Upper lobe of left lung (tissue), 6 donors: ENCODE measurements around the gene SEMA6C. TPM values are rescaled to one million over a fixed set of nuclear protein-coding genes. Genes with fewer than 3 reads are reported as not detected.
A peak's percentile ranks its signal among the peaks of the same experiment; 100 is the strongest.

Source experiments
- ATAC-seq, 2 donors: fragments of 200-7000 bp; cut with Tn5 transposase; one replicate each; pipeline ENCODE4 v1.9.1; 2022; ENCODE audit warnings: mild to moderate bottlenecking in 2 of 2, moderate library complexity in 2 of 2; ENCODE audit not compliant: low FRiP score in 2 of 2
- DNase-seq, 2 donors: peaks; one replicate each; pipeline ENCODE4 v3.0.0-alpha.2; 2019 to 2020
- H3K27ac ChIP-seq, 4 donors: fragments of 200-600 bp; sonication (generic); one replicate each; pipeline ENCODE4 v1.5.1; 2016 to 2019
- H3K27me3 ChIP-seq, 4 donors: fragments of 200-600 bp; sonication (generic); one replicate each; pipeline ENCODE4 v1.5.1; 2017 to 2019
- H3K36me3 ChIP-seq, 4 donors: fragments of 200-600 bp; sonication (generic); one replicate each; pipeline ENCODE4 v1.5.1; 2016 to 2019
- H3K4me1 ChIP-seq, 4 donors: fragments of 200-600 bp; sonication (generic); one replicate each; pipeline ENCODE4 v1.5.1; 2018 to 2019
- H3K4me3 ChIP-seq, 4 donors: fragments of 200-600 bp; sonication (generic); one replicate each; pipeline ENCODE4 v1.5.1; 2017 to 2019; ENCODE audit warnings: mild to moderate bottlenecking in 2 of 4, moderate library complexity in 1 of 4
- H3K9me3 ChIP-seq, 4 donors: fragments of 200-600 bp; sonication (generic); one replicate each; pipeline ENCODE4 v1.5.1; 2018 to 2019
- EP300 ChIP-seq, 4 donors: sonication (generic); formaldehyde crosslinking; IDR thresholded peaks; one replicate each; pipeline ENCODE4 v1.5.1; 2017; ENCODE audit warnings: antibody characterized with exemption in 4 of 4, control low read depth in 2 of 4
- POLR2A ChIP-seq, 4 donors: fragments of 450-650 bp; IDR thresholded peaks; one replicate each; pipeline ENCODE4 v1.5.1; 2016 to 2017; ENCODE audit warnings: antibody characterized with exemption in 4 of 4, mild to moderate bottlenecking in 2 of 4
- POLR2AphosphoS5 ChIP-seq, 2 donors: sonication (generic); formaldehyde crosslinking; IDR thresholded peaks; one replicate each; pipeline ENCODE4 v1.5.1; 2017; ENCODE audit warnings: antibody characterized with exemption in 2 of 2
- WGBS, 2 donors: methylation state at CpG; one replicate each; pipeline ENCODE4 v1.1.5; 2017 to 2018; 5-methylcytosine and 5-hydroxymethylcytosine counted together
- total RNA-seq, 6 donors: library from RNA; depleted of rRNA in 4 of 6; stranded (reverse); fragments of >200 nt in 4 of 6; gene quantifications; one replicate each; pipeline versions ENCODE4 v1.1.0 to v1.2.1, GENCODE V29; 2016 to 2021
- TF ChIP-seq, protein P1 (sequence below), 6 experiments: fragments of 450-650 bp in 4 of 6; fragments of 200-600 bp in 2 of 6; sonication (generic) in 2 of 6; IDR thresholded peaks; one replicate each; pipeline ENCODE4 v1.5.1; 2016 to 2019; ENCODE audit warnings: antibody characterized with exemption in 6 of 6
- donor health status: DM: no; HTN: no; CAD: no; lungs with moderate emphysema.
- donor health status: DM: no; HTN: yes; CAD: no; lungs with severe emphysema.

The SEMA6C gene
- total RNA-seq, 6 donors from 2014 or later, result 2.1 to 13.6 (median 5.8) TPM

GRCh38 chr1:151164732-151165280 is 18.4 kb upstream of the SEMA6C start:
- Histone ChIP-seq H3K27me3 (no peaks in the 10 kb centered on the region), H3K36me3 (peaks cover 6 to 43% (median 29%) of the 10 kb centered on the region in 4 donors), H3K4me1 (peaks cover 18 to 35% (median 24%) of the 10 kb centered on the region in 4 donors), H3K9me3 (no peaks in the 10 kb centered on the region), H3K27ac (peak overlapping the region; percentile 65 to 87 (median 84)), H3K4me3 (peak overlapping the region; percentile 49 to 72 (median 68))
- TF ChIP-seq, protein P1, sequence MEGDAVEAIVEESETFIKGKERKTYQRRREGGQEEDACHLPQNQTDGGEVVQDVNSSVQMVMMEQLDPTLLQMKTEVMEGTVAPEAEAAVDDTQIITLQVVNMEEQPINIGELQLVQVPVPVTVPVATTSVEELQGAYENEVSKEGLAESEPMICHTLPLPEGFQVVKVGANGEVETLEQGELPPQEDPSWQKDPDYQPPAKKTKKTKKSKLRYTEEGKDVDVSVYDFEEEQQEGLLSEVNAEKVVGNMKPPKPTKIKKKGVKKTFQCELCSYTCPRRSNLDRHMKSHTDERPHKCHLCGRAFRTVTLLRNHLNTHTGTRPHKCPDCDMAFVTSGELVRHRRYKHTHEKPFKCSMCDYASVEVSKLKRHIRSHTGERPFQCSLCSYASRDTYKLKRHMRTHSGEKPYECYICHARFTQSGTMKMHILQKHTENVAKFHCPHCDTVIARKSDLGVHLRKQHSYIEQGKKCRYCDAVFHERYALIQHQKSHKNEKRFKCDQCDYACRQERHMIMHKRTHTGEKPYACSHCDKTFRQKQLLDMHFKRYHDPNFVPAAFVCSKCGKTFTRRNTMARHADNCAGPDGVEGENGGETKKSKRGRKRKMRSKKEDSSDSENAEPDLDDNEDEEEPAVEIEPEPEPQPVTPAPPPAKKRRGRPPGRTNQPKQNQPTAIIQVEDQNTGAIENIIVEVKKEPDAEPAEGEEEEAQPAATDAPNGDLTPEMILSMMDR (IDR thresholded peaks at IDR 0.05), result no peak
- TF ChIP-seq EP300 (IDR thresholded peaks at IDR 0.05), result no peak
- no peak for TF ChIP-seq POLR2AphosphoS5 (IDR thresholded peaks at IDR 0.05)
- no peak for TF ChIP-seq POLR2A (IDR thresholded peaks at IDR 0.05)
- DNase-seq, result no peak
- WGBS, 2 donors, result 51 to 54% methylated on average over 9 to 10 of the region's 11 CpGs
- peak in 1 of 2 donors; percentile 45 for ATAC-seq

- TF ChIP-seq EP300 (IDR thresholded peaks at IDR 0.05) (no peak), POLR2A (IDR thresholded peaks at IDR 0.05) (no peak), POLR2AphosphoS5 (IDR thresholded peaks at IDR 0.05) (no peak)
- TF ChIP-seq, protein P1 (IDR thresholded peaks at IDR 0.05), result no peak
- Histone ChIP-seq H3K27ac (peak overlapping the region in 2 of 4 donors; percentile 56 to 64), H3K36me3 (peaks cover 9 to 38% (median 21%) of the 10 kb centered on the region in 4 donors), H3K9me3 (no peaks in the 10 kb centered on the region), H3K4me1 (peaks cover 7 to 32% (median 14%) of the 10 kb centered on the region in 4 donors), H3K27me3 (no peaks in the 10 kb centered on the region), H3K4me3 (no peak overlapping the region)
- no peak for ATAC-seq
- DNase-seq, result no peak
Observed at GRCh38 chr1:151159373-151159772, 12.9 kb upstream of the SEMA6C start.

GRCh38 chr1:151158751-151159251 is 12.4 kb upstream of the SEMA6C start:
- Histone ChIP-seq H3K9me3 (no peaks in the 10 kb centered on the region), H3K4me3 (peak overlapping the region in 1 of 4 donors; percentile 50), H3K27ac (peak overlapping the region in 3 of 4 donors; percentile 56 to 80 (median 64)), H3K36me3 (peaks cover 9 to 38% (median 21%) of the 10 kb centered on the region in 4 donors), H3K27me3 (no peaks in the 10 kb centered on the region), H3K4me1 (peaks cover 5 to 29% (median 11%) of the 10 kb centered on the region in 4 donors)
- TF ChIP-seq EP300 (IDR thresholded peaks at IDR 0.05) (no peak), POLR2A (IDR thresholded peaks at IDR 0.05) (no peak), POLR2AphosphoS5 (IDR thresholded peaks at IDR 0.05) (no peak)
- TF ChIP-seq, protein P1 (IDR thresholded peaks at IDR 0.05), result no peak
- 73 to 88% methylated on average over 13 to 22 of the region's 22 CpGs for WGBS, 2 donors
- no peak for ATAC-seq
- DNase-seq, result peak in 1 of 2 donors; percentile 64

DNA sequence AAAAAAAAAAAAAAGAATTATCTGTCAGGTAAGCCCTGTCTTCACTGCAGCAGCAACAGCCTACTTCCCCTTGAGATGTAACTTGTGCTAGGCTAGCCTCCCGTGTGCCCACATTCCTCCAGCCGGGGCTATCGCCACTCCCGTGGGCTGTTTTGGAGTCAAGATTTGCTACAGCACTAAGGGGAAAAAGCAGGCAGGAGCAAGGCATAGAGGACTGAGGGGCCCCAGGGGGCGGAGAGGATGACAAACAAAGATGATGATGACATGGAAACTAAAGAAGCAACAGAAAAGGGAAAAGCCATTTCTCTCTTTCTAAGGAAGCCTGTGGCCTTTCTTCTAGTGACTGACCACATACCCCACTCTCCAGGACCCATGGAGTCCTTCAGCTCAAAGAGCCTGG is 11.9 kb upstream of the SEMA6C start:
- 72 to 80% methylated on average over 5 of the region's 5 CpGs for WGBS, 2 donors
- DNase-seq, result no peak
- Histone ChIP-seq H3K36me3 (peaks cover 9 to 38% (median 21%) of the 10 kb centered on the region in 4 donors), H3K27ac (peak overlapping the region; percentile 5 to 80 (median 66)), H3K4me3 (peak overlapping the region in 1 of 4 donors; percentile 50), H3K9me3 (no peaks in the 10 kb centered on the region), H3K27me3 (no peaks in the 10 kb centered on the region), H3K4me1 (peaks cover 5 to 26% (median 11%) of the 10 kb centered on the region in 4 donors)
- no peak for ATAC-seq
- TF ChIP-seq POLR2A (IDR thresholded peaks at IDR 0.05) (no peak), POLR2AphosphoS5 (IDR thresholded peaks at IDR 0.05) (no peak), EP300 (IDR thresholded peaks at IDR 0.05) (no peak)
- TF ChIP-seq, protein P1 (IDR thresholded peaks at IDR 0.05), result no peak
